Erythroblast (primary cell): ENCODE data around the gene SAT2.

Experiments used
- GATA1 ChIP-seq: IDR thresholded peaks from 2 replicates; pipeline ENCODE4 v1.6.1; 2011; ENCODE audit warnings: low read depth, mild to moderate bottlenecking, control low read depth, low read length, moderate library complexity
- POLR2A ChIP-seq: IDR thresholded peaks from 2 replicates; pipeline ENCODE4 v1.6.1; 2011; ENCODE audit warnings: mild to moderate bottlenecking, low read length

DNA sequence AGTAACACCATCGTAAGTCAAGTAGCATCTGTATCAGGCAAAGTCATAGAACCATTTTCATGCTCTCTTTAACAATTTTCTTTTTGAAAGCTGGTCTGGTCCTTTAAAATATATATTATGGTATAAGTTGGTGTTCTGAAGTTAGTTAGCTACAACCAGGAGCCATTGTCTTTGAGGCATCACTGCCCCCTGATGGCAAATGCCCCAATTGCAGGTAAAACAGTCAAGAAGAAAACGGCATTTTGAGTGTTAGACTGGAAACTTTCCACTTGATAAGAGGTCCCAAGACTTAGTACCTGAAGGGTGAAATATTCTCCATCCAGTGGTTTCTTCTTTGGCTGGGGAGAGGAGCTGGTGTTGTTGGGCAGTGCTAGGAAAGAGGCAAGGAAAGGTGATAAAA is 45.6 kb upstream of the SAT2 start:
- TF ChIP-seq POLR2A, result no peak
- no peak for TF ChIP-seq GATA1
